ENCODE measurements around the gene CHDH. TPM values are rescaled to one million over a fixed set of nuclear protein-coding genes. Genes with fewer than 3 reads are reported as not detected.

The CHDH gene
- total and polyA plus RNA-seq, 2 donors (not counting 3 experiments of a cell fraction or from before 2014, with no cell fraction given), result 0.04 to 0.06 TPM

DNA sequence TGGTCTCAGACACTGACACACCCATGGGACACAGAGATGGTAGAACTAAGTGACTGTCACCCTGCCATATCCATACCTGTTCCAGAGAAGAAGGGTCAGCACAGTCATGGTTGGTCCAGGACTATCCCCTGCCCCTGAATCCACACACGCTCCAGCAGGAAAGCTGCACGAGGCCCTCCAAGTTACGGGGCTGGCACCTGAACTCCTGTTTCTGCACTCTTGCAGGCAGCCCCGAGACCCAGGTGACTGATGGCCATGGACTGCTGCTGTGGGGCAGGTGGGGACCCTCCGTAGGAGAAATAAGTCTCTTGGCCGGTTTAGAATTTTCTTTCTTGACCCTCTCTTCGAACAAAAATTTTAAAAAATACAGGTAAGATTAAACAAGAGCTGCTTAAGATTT, 30.6 kb downstream of the CHDH start:
- no peak overlapping the region for H2AFZ ChIP-seq (ENCODE audit: low read depth, low read length)
- no peaks in the 10 kb centered on the region for H3K36me3 ChIP-seq (ENCODE audit: control insufficient read depth in 2 of 2, extremely low read depth in 1 of 2, insufficient read depth in 2 of 2, low read length in 2 of 2)
- no peak overlapping the region for H3K27ac ChIP-seq (ENCODE audit: insufficient read depth, low read depth, low read length)
- FAIRE-seq (no peak), DNase-seq (ENCODE audit: low read depth, low spot score) (no peak)
- no peaks in the 10 kb centered on the region for H3K9me3 ChIP-seq (replicated peaks; ENCODE audit: control insufficient read depth, insufficient read depth, low read length)
- no peaks in the 10 kb centered on the region for H4K20me1 ChIP-seq (replicated peaks; ENCODE audit: control insufficient read depth, extremely low read depth, insufficient read depth, low read length)
- no peaks in the 10 kb centered on the region for H3K79me2 ChIP-seq (ENCODE audit: control insufficient read depth, insufficient read depth, low read length)
- CTCF ChIA-PET, result no interaction called here
- intact Hi-C loops (cut with micrococcal nuclease), result no loop called here
- TF ChIP-seq, protein P1, sequence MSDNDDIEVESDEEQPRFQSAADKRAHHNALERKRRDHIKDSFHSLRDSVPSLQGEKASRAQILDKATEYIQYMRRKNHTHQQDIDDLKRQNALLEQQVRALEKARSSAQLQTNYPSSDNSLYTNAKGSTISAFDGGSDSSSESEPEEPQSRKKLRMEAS (IDR thresholded peaks at IDR 0.05; ENCODE audit: insufficient read depth, insufficient read length), result no peak
- TF ChIP-seq POLR2A (IDR thresholded peaks at IDR 0.05; ENCODE audit: low read depth, low read length) (no peak), GATA2 (IDR thresholded peaks at IDR 0.05; ENCODE audit: insufficient read depth, insufficient read length, low read depth, low read length) (no peak), MYC (IDR thresholded peaks at IDR 0.05; ENCODE audit: low read depth, low read length) (no peak), POLR2AphosphoS5 (IDR thresholded peaks at IDR 0.05; ENCODE audit: insufficient read depth, low read depth, low read length) (no peak), JUN (IDR thresholded peaks at IDR 0.05; ENCODE audit: borderline replicate concordance, insufficient read depth, insufficient read length, low read depth) (no peak), FOS (IDR thresholded peaks at IDR 0.05; ENCODE audit: borderline replicate concordance, insufficient read depth, low read length) (no peak), EZH2 (IDR thresholded peaks at IDR 0.05; ENCODE audit: borderline replicate concordance, low read depth, low read length, severe bottlenecking) (no peak)
- TF ChIP-seq, protein P2, sequence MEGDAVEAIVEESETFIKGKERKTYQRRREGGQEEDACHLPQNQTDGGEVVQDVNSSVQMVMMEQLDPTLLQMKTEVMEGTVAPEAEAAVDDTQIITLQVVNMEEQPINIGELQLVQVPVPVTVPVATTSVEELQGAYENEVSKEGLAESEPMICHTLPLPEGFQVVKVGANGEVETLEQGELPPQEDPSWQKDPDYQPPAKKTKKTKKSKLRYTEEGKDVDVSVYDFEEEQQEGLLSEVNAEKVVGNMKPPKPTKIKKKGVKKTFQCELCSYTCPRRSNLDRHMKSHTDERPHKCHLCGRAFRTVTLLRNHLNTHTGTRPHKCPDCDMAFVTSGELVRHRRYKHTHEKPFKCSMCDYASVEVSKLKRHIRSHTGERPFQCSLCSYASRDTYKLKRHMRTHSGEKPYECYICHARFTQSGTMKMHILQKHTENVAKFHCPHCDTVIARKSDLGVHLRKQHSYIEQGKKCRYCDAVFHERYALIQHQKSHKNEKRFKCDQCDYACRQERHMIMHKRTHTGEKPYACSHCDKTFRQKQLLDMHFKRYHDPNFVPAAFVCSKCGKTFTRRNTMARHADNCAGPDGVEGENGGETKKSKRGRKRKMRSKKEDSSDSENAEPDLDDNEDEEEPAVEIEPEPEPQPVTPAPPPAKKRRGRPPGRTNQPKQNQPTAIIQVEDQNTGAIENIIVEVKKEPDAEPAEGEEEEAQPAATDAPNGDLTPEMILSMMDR (IDR thresholded peaks at IDR 0.05; ENCODE audit: extremely low read depth in 1 of 2, insufficient read depth in 1 of 2, low read depth in 1 of 2, low read length in 2 of 2), result no peak
- POLR2A ChIA-PET, result no interaction called here
- no TSS peak for BruUV-seq (replicated peaks)
- no peaks in the 10 kb centered on the region for H3K4me1 ChIP-seq (ENCODE audit: control insufficient read depth, extremely low read depth, insufficient read depth, low read length)
- H3K4me2 ChIP-seq (ENCODE audit: insufficient read depth, low read length), result no peak overlapping the region
- dilution Hi-C loops (cut with MboI; ENCODE audit: extremely low pct_ligation_motif_present, low sequenced_read_pairs), result no loop called here
- H3K4me3 ChIP-seq (replicated peaks in 1 of 3; ENCODE audit: insufficient read depth in 1 of 3, low read depth in 1 of 3, low read length in 3 of 3), result no peak overlapping the region
- H3K9me1 ChIP-seq (replicated peaks; ENCODE audit: control insufficient read depth, extremely low read depth, insufficient read depth, low read length), result no peaks in the 10 kb centered on the region
- no peaks in the 10 kb centered on the region for H3K27me3 ChIP-seq (ENCODE audit: control insufficient read depth in 2 of 2, insufficient read depth in 2 of 2, low read length in 2 of 2)
- no peak overlapping the region for H3K9ac ChIP-seq (replicated peaks; ENCODE audit: extremely low read depth, insufficient read depth, low read length)
